OCI-LY3 (cell line): ENCODE results near the gene TMEM147.

Source experiments
- CTCF ChIP-seq: fragments of 200-600, 300-600 bp; sonication (generic); IDR thresholded peaks from 2 replicates; pipeline ENCODE4 v1.5.1; 2014; ENCODE audit warnings: antibody characterized with exemption, low read length, low read depth
- EZH2phosphoT487 ChIP-seq: fragments of 200-600 bp; shearing (Covaris generic); IDR thresholded peaks from 2 replicates; pipeline ENCODE4 v1.6.1; 2018; ENCODE audit warnings: antibody characterized with exemption, mixed run types, low read depth

GRCh38 chr19:35521124-35521743, 24.2 kb upstream of the TMEM147 start:
- TF ChIP-seq CTCF (no peak), EZH2phosphoT487 (no peak)
